HG03103 (cell line): ENCODE results near the gene KRIT1.

Experiments
- ATAC-seq: cut with Tn5 transposase; IDR thresholded peaks from one replicate; pipeline ENCODE4 v1.9.1; 2021; ENCODE audit warnings: low read depth; ENCODE audit not compliant: unreplicated experiment

KRIT1 gene

GRCh38 chr7:92158660-92159575 is 86.8 kb downstream of the KRIT1 start:
- ATAC-seq, result peak; percentile 81

DNA sequence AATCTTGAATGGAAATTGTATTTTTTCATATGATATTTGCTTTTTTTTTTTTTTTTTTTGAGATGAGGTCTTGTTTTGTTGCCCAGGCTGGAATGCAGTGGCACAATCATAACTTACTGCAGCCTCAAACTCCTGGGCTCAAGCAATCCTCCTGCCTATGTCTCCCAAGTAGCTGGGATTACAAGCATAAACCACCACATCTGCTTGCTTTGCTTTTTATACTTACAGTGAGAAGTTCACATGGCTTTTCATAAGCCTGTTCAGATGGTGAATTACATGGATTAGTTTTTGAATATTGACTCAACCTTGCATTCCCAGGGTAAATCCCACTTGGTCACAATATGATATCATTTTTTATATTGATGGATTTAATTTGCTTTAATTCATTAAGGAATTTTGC is 88.7 kb downstream of the KRIT1 start:
- no peak for ATAC-seq

DNA sequence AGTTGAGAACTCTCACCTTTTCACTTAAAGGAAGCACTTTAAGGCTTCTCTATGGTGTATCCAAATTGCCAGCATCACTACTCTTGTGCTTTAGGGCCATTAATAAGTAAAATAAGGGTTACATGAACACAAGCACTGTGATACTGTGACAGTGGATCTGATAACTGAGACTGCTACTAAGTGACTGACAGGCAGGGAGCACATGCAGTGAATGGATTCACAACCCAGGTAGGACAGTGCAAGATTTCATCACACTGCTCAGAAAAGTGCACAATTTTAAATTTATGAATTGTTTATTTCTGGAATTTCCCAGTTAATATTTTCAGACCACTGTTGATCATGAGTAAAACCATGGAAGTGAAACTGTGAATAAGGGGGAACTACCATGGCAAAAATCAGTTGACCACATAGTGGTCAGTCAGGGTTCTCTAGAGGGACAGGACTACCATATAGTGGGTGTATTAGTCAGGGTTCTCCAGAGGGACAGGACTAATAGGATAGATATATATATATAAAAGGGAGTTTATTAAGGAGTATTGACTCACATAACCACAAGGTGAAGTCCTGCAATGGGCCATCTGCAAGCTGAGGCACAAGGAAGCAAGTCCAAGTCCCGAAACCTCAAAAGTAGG is 90.5 kb downstream of the KRIT1 start:
- ATAC-seq, result no peak

DNA sequence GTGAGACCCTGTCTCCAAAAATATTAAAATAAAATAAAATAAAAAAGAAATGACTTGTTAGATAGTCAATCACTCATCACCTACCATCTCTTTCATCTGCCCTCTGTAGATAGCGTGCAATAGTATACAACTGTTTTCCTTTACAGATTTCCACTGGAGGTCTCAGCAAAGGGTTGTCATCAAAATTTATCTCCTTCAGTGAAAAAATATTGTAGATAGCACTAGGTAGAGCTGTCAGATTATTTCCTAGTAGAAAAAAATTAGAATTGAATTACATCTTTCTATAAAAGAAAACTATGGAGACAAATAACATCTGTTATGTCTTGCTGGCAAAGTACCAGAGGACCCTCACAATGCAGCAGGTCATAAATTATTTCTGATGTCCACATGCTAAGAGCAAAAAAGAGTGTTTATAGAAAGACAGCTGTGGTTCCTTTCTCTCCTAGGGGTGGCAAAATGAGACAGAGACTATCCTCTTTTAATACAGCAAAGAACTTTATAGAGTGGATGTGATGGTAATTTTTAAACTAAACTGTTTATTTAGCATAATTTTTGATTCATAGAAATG is 95.2 kb downstream of the KRIT1 start:
- no peak for ATAC-seq

DNA sequence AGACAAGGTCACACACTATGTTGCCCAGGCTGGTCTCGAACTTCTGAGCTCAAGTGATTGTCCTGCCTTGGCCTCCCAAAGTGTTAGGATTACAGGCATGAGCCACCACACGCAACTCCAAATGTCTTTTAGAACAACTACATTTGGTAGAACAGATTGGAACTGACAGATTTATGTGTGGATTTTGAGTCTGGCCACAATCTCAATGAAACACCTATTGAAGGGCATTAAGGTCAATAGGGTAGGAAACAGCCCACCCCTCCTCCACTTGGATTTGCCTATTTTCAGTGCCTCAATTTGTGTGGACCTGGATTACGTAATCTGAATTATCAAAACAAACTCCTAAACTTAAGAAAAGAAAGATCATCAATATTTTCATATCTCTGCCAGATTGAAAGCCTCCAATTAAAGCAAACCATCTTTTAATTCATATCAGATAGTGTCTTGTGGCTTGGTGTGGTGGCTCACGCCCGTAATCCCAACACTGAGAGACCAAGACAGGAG is 95.9 kb downstream of the KRIT1 start:
- no peak for ATAC-seq
